ENCODE results near the gene MOB1A. TPM values are rescaled to one million over a fixed set of nuclear protein-coding genes. Genes with fewer than 3 reads are reported as not detected.

MOB1A gene
- total and polyA plus RNA-seq, 2 of the 13 experiments (the other 11 are each of a cell fraction or from before 2014, with no cell fraction given) = 48.2 to 139 TPM

DNA sequence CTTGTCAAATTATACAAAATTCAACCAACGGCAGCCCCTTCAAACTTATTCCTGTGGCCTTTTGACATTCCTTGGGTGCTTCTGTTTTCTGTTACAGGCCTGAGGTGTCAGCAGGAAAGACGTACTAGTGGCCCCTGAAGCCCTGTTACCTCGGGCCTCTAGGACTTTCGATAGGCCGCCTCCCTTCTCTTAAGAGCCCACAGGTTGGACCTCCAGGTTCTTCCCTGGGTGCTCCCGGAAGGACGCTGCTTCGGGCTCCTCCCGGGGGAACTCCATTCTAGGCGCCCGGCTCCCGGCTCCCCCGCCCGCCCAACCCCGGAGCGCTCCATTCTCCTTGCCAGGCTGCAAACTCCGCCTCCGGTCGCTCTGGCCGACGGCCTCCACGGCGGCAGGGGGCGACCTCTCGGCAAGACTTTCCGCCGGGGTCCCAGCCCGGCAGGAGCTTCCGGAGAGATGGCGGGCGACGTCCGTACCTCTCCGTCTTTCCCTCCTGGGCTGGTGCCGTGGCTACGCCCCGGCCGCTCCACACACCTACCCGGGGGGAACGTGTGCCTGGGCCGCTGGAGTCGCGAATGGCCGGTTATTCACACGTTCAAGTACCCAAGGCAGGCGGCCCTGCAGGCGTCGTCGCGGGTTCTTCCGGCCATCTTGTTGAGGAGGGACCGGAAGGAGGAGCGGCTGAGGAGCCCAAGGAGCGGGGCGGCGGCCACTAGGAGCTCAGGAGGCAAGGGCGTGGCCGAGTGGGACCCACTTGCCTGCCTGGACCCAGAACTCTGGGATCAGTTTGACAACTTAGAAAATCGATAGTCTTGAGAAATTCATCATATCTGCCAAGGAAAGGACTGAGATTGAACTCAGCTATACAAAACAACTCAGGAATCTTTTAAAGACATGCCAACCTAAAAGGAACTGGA lies 58.5 kb downstream of the MOB1A start (continued):
- TF ChIP-seq, protein P1, sequence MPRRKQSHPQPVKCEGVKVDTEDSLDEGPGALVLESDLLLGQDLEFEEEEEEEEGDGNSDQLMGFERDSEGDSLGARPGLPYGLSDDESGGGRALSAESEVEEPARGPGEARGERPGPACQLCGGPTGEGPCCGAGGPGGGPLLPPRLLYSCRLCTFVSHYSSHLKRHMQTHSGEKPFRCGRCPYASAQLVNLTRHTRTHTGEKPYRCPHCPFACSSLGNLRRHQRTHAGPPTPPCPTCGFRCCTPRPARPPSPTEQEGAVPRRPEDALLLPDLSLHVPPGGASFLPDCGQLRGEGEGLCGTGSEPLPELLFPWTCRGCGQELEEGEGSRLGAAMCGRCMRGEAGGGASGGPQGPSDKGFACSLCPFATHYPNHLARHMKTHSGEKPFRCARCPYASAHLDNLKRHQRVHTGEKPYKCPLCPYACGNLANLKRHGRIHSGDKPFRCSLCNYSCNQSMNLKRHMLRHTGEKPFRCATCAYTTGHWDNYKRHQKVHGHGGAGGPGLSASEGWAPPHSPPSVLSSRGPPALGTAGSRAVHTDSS (CRISPR knock-in tag; conservative IDR thresholded peaks at IDR 0.05) = no peak; the same call in 1 of the 2 replicates
- peak; percentile 68 for TF ChIP-seq TMF1 (CRISPR knock-in tag; IDR thresholded peaks at IDR 0.05; ENCODE audit: low read depth)
- TF ChIP-seq ZNF10 (CRISPR knock-in tag; IDR thresholded peaks at IDR 0.05; ENCODE audit: borderline replicate concordance, low read depth) = no peak
- TF ChIP-seq ZEB1 (IDR thresholded peaks at IDR 0.05; ENCODE audit: insufficient replicate concordance, low read depth) = peak; percentile 52
- TF ChIP-seq FOXO1 (CRISPR knock-in tag; IDR thresholded peaks at IDR 0.05) = peak; percentile 68
- peak; percentile 79; the same call in 1 of the 2 replicates for TF ChIP-seq ZNF556 (CRISPR knock-in tag; IDR thresholded peaks at IDR 0.05; ENCODE audit: borderline replicate concordance)
- TF ChIP-seq, protein P2, sequence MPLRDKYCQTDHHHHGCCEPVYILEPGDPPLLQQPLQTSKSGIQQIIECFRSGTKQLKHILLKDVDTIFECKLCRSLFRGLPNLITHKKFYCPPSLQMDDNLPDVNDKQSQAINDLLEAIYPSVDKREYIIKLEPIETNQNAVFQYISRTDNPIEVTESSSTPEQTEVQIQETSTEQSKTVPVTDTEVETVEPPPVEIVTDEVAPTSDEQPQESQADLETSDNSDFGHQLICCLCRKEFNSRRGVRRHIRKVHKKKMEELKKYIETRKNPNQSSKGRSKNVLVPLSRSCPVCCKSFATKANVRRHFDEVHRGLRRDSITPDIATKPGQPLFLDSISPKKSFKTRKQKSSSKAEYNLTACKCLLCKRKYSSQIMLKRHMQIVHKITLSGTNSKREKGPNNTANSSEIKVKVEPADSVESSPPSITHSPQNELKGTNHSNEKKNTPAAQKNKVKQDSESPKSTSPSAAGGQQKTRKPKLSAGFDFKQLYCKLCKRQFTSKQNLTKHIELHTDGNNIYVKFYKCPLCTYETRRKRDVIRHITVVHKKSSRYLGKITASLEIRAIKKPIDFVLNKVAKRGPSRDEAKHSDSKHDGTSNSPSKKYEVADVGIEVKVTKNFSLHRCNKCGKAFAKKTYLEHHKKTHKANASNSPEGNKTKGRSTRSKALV (CRISPR knock-in tag; IDR thresholded peaks at IDR 0.05) = no peak
- TF ChIP-seq ZNF7 (CRISPR knock-in tag; IDR thresholded peaks at IDR 0.05) = no peak
- no peak for TF ChIP-seq POLR2AphosphoS5 (IDR thresholded peaks at IDR 0.05; ENCODE audit: low read depth, low read length)
- no peak for TF ChIP-seq POLR2AphosphoS2 (IDR thresholded peaks at IDR 0.05; ENCODE audit: low read depth, low read length)
- TF ChIP-seq DNMT1 (CRISPR knock-in tag; IDR thresholded peaks at IDR 0.05) = 0 out of 2 replicates have a peak, but pooled peaks have one; percentile 19
- TF ChIP-seq, protein P3, sequence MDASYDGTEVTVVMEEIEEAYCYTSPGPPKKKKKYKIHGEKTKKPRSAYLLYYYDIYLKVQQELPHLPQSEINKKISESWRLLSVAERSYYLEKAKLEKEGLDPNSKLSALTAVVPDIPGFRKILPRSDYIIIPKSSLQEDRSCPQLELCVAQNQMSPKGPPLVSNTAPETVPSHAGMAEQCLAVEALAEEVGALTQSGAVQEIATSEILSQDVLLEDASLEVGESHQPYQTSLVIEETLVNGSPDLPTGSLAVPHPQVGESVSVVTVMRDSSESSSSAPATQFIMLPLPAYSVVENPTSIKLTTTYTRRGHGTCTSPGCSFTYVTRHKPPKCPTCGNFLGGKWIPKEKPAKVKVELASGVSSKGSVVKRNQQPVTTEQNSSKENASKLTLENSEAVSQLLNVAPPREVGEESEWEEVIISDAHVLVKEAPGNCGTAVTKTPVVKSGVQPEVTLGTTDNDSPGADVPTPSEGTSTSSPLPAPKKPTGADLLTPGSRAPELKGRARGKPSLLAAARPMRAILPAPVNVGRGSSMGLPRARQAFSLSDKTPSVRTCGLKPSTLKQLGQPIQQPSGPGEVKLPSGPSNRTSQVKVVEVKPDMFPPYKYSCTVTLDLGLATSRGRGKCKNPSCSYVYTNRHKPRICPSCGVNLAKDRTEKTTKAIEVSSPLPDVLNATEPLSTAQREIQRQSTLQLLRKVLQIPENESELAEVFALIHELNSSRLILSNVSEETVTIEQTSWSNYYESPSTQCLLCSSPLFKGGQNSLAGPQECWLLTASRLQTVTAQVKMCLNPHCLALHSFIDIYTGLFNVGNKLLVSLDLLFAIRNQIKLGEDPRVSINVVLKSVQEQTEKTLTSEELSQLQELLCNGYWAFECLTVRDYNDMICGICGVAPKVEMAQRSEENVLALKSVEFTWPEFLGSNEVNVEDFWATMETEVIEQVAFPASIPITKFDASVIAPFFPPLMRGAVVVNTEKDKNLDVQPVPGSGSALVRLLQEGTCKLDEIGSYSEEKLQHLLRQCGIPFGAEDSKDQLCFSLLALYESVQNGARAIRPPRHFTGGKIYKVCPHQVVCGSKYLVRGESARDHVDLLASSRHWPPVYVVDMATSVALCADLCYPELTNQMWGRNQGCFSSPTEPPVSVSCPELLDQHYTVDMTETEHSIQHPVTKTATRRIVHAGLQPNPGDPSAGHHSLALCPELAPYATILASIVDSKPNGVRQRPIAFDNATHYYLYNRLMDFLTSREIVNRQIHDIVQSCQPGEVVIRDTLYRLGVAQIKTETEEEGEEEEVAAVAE (CRISPR knock-in tag; IDR thresholded peaks at IDR 0.05; ENCODE audit: borderline replicate concordance) = peak; percentile 84; the same call in 1 of the 2 replicates
- peak; percentile 83 for TF ChIP-seq MYC (CRISPR knock-in tag; IDR thresholded peaks at IDR 0.05; ENCODE audit: borderline replicate concordance)
- TF ChIP-seq, protein P4, sequence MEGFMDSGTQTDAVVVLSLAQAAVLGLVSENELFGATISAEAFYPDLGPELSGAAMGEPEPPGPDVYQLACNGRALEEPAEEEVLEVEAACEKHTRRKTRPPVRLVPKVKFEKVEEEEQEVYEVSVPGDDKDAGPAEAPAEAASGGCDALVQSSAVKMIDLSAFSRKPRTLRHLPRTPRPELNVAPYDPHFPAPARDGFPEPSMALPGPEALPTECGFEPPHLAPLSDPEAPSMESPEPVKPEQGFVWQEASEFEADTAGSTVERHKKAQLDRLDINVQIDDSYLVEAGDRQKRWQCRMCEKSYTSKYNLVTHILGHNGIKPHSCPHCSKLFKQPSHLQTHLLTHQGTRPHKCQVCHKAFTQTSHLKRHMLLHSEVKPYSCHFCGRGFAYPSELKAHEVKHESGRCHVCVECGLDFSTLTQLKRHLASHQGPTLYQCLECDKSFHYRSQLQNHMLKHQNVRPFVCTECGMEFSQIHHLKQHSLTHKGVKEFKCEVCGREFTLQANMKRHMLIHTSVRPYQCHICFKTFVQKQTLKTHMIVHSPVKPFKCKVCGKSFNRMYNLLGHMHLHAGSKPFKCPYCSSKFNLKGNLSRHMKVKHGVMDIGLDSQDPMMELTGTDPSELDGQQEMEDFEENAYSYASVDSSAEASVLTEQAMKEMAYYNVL (CRISPR knock-in tag; IDR thresholded peaks at IDR 0.05; ENCODE audit: borderline replicate concordance) = peak; percentile 93
- no peak for TF ChIP-seq SRSF4 (IDR thresholded peaks at IDR 0.05; ENCODE audit: low read depth, low read length, poor library complexity, severe bottlenecking)
- peak; percentile 87 for TF ChIP-seq ISL2 (CRISPR knock-in tag; IDR thresholded peaks at IDR 0.05)
- peak; percentile 85 for TF ChIP-seq NKX3-1 (CRISPR knock-in tag; IDR thresholded peaks at IDR 0.05)
- TF ChIP-seq ZNF839 (CRISPR knock-in tag; IDR thresholded peaks at IDR 0.05; ENCODE audit: borderline replicate concordance) = peak; percentile 97; the same call in 1 of the 2 replicates
- peak; percentile 92 for TF ChIP-seq RNF2 (conservative IDR thresholded peaks at IDR 0.05; ENCODE audit: low read depth)
